RWPE1 (cell line): Measurements from ENCODE around the gene SULT1C2.
"Not testable (repeated sequence)": the region's sequence is repeated elsewhere in the genome, so short reads cannot be mapped to it uniquely, and the experiment has no call there.

Experiments used
- CTCF ChIA-PET: fragments of 350-600 bp; sonication (Branson Sonifier 250); formaldehyde crosslinking; extraction: SDS; loops from one replicate; lab custom pipeline; 2021; lab: Yijun Ruan, JAX
- POLR2A ChIA-PET: fragments of 400-600 bp; formaldehyde crosslinking; extraction: SDS; loops from one replicate; lab custom pipeline; 2020; ENCODE audit warnings: antibody characterized with exemption; ENCODE audit not compliant: low non-redundant PET; lab: Yijun Ruan, JAX
- DNase-seq: peaks from one replicate; pipeline ENCODE4 v3.0.0; 2012; ENCODE audit warnings: low spot score
- H3K27ac ChIP-seq: fragments of 450-650 bp; 2 replicates; pipeline ENCODE4 v1.5.1; 2017
- TF ChIP-seq, protein P1 (sequence below): fragments of 450-650 bp; conservative IDR thresholded peaks from 2 replicates; pipeline ENCODE4 v1.5.1; 2017; ENCODE audit warnings: low read depth, mild to moderate bottlenecking

The SULT1C2 gene

DNA sequence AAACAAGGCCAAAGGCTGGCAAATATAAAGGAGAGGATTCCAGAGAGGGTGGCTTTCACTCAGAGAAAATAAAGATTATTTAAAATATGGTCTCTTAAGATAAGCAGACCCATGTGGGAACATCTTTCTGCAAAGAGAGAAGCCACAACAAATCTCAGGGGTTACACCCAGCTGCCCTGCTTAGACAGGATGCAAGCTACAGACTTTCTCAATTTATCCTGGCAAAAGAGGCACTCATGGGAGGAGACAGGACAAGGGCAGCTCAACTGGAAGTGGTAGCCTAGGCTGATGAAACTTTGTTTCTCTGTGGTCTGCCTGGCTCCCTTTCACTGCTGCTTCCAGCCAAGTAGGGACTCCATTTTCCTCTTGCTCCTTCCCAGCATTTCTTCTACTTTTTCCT lies 63.2 kb downstream of the SULT1C2 start:
- POLR2A ChIA-PET, result no interaction called here
- DNase-seq, result no peak
- CTCF ChIA-PET, result no interaction called here
- TF ChIP-seq, protein P1, sequence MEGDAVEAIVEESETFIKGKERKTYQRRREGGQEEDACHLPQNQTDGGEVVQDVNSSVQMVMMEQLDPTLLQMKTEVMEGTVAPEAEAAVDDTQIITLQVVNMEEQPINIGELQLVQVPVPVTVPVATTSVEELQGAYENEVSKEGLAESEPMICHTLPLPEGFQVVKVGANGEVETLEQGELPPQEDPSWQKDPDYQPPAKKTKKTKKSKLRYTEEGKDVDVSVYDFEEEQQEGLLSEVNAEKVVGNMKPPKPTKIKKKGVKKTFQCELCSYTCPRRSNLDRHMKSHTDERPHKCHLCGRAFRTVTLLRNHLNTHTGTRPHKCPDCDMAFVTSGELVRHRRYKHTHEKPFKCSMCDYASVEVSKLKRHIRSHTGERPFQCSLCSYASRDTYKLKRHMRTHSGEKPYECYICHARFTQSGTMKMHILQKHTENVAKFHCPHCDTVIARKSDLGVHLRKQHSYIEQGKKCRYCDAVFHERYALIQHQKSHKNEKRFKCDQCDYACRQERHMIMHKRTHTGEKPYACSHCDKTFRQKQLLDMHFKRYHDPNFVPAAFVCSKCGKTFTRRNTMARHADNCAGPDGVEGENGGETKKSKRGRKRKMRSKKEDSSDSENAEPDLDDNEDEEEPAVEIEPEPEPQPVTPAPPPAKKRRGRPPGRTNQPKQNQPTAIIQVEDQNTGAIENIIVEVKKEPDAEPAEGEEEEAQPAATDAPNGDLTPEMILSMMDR, result no peak
- H3K27ac ChIP-seq, result no peak overlapping the region

DNA sequence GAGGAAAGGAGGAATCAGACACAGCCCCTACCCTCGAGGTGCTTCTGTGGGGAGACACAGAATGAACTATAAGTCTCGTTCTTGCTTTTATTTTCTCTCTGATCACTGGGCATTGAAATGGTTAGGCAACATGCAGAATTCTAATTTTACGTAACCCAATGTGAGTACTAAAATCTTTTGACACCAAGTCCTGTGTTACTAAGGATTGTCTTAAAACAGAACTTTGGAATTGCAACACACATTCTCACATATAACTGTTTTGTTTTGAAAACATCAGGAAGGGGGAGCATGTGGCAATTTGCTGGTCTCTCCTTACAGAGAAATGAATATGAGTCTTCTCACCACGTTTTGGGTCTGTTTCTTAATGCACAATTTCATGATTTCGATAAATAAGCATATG lies 65.4 kb downstream of the SULT1C2 start:
- TF ChIP-seq, protein P1, result no peak
- POLR2A ChIA-PET, result no interaction called here
- CTCF ChIA-PET, result no interaction called here
- H3K27ac ChIP-seq, result no peak overlapping the region
- DNase-seq, result no peak

DNA sequence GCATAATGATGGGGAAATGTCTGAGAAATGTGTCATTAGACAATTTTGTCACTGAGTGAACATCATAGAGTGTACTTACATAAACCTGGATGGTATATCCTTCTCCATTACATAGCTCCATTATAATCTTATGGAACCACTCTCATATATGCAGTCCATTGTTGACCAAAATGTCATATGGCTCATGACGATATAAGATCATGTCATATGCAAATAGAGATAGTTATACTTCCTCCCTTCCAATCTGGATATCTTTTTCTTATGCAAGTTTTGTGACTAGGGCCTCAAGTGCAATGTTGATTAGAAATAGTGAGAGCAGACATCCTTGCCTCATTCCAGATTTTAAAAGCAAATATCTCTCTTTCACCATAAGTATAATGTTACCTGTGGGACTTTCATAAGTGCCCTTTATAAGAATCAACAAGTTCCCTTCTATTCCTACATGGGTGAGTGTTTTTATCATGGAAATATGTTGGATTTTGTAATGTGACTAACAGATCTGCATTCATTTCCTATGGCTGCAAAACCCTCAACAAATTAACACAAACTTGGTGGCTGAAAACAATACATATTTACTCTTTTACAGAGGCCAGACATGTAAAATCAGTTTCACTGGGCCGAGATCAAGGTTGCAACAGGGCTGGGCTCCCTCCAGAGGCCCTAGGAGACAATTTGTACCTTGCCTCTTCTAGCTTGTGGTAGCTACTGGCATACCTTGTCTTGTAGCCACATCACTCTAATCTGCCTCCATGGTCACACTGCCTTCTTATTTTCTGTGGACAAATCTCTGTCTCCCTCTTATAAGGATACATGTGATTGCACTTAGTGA lies 67.4 kb downstream of the SULT1C2 start:
- H3K27ac ChIP-seq, result no peak overlapping the region
- TF ChIP-seq, protein P1, result no peak
- no peak for DNase-seq
- ChIA-PET CTCF (interaction anchor here (0.6 kb wide), 1 partner anchor 65 kb away, joined by 3 read pairs; no protein-coding TSS in a partner anchor), POLR2A (no interaction called here)

DNA sequence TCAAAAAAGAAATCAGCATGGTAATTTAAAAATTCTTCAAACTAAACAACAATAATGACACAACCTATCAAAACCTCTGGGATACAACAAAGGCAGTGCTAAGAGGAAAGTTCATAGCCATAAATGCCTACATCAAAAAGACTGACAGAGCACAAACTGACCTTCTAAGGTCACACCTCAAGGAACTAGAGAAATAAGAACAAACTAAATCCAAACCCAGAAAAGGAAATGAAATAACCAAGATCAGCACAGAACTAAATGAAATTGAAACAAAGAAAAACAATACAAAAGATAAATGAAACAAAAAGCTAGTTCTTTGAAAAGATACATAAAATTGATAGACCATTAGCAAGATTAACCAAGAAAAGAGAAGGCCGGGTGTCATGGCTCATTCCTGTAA lies 70.6 kb downstream of the SULT1C2 start:
- H3K27ac ChIP-seq, CTCF ChIA-PET, DNase-seq, POLR2A ChIA-PET: not testable (repeated sequence)
